Measurements from ENCODE around the gene FHIT. TPM values are rescaled to one million over a fixed set of nuclear protein-coding genes. Genes with fewer than 3 reads are reported as not detected.

FHIT gene
- total RNA-seq, 1 donor = 16.9 TPM

DNA sequence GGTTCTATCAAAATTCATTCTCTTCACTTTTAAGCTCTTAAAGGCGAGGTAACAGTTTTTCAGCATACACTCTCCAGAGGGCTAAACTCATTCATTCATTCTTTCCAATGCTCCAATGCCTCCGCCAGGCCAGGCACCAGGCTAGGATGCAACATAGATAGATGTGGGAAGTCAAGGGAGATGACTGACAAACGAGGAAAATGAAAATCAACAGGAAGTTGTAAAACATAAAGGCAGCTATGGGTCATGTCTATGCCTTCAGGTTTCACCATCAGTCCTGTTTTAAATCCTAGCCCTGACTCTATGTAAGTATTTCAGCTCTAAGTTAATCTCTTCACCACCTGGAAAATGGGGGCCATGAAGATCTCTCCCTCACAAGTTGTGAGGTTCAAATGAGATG is 797.9 kb downstream of the FHIT start:
- Histone ChIP-seq H3K4me1 (ENCODE audit: insufficient read depth, low read length) (no peaks in the 10 kb centered on the region), H3K9me3 (ENCODE audit: low read depth, low read length) (no peaks in the 10 kb centered on the region), H3K27me3 (ENCODE audit: insufficient read depth, low read length) (no peaks in the 10 kb centered on the region), H3K4me3 (ENCODE audit: low read length) (no peak overlapping the region)

DNA sequence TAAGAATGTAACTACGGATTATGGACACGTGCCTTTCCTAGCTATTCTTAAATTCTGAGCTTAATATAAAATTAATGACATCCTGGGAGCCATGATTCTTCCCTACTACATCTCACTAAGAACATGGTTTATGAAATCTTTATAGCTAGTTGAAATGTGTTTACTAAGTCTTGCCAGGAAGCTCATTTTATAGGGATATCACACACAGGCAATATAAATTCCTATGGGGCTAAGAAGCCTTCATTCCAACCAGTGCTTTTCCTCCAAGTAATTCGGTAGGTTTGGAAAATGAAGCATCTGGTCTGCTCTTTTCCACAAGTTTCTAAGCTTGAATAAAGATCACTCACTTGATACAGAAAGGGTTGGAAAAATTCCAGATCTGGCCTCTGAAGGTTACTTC is 802.6 kb downstream of the FHIT start:
- Histone ChIP-seq H3K4me1 (ENCODE audit: insufficient read depth, low read length) (no peaks in the 10 kb centered on the region), H3K9me3 (ENCODE audit: low read depth, low read length) (no peaks in the 10 kb centered on the region), H3K4me3 (ENCODE audit: low read length) (no peak overlapping the region), H3K27me3 (ENCODE audit: insufficient read depth, low read length) (no peaks in the 10 kb centered on the region)

DNA sequence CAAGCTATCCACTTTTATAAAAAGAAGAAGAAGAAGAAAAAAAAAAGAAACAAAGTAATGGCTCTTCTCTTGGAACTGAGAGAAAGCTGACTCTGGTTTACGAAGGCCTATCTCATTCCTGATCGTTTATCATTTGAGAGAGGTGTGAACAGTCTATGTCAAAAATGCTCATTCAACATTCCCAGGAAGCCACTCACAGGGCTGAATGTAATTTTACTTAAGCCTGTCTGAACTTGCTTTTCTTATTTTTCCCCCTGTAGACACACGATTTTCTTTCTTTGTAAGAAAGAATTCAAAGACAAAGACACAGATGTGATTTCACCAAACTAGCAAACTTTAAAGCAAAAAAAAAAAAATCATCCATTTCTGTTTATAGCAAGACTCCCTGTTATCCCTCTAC is 805.8 kb downstream of the FHIT start:
- Histone ChIP-seq H3K4me3 (ENCODE audit: low read length) (no peak overlapping the region), H3K4me1 (ENCODE audit: insufficient read depth, low read length) (no peaks in the 10 kb centered on the region), H3K9me3 (ENCODE audit: low read depth, low read length) (no peaks in the 10 kb centered on the region), H3K27me3 (ENCODE audit: insufficient read depth, low read length) (no peaks in the 10 kb centered on the region)

DNA sequence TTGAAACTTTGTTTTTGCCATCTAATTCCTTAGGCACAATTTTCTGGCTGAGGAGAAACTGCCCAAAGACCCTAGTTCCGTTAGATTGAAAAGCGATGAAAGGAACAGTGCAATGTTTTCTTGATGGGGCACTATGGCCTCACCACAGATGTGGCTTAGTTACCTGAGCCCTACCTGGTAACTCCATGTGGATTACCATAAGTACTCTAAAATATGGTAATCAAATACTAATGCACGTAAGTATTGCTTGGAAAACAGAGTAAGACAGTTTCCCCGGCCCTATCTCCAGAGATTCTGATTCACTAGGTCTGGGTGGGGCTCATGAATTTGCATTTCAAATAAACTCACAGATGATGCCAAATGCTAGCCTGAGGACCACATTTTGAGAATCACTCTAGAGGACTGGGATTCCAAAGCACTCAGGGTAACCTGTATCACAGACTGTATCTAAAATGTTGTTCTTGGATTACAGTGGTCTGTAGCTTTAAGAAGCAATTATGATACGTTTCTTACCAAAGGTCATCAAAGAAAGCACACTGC is 806.3 kb downstream of the FHIT start:
- Histone ChIP-seq H3K27me3 (ENCODE audit: insufficient read depth, low read length) (no peaks in the 10 kb centered on the region), H3K4me1 (ENCODE audit: insufficient read depth, low read length) (no peaks in the 10 kb centered on the region), H3K9me3 (ENCODE audit: low read depth, low read length) (no peaks in the 10 kb centered on the region), H3K4me3 (ENCODE audit: low read length) (no peak overlapping the region)

DNA sequence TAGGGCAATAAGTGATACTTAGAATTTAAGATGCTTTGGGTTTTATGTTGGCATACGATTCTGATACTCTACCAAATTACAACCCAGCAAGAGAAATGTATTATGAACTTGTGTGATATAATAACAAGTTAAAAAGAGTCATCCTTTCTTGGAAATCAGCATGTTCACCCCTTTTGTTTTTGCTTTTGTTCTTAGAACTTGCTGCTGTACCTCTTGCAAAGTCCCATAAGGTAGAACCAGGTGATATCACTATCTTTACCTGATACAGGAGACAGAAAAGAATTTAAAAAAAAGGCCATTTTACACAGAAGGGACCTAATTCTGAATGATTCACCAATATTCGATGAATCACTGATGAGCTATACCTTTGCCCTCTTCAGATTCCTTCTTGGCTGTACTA is 810.4 kb downstream of the FHIT start:
- no peaks in the 10 kb centered on the region for H3K9me3 ChIP-seq (ENCODE audit: low read depth, low read length)
- no peak overlapping the region for H3K4me3 ChIP-seq (ENCODE audit: low read length)
- no peaks in the 10 kb centered on the region for H3K4me1 ChIP-seq (ENCODE audit: insufficient read depth, low read length)

DNA sequence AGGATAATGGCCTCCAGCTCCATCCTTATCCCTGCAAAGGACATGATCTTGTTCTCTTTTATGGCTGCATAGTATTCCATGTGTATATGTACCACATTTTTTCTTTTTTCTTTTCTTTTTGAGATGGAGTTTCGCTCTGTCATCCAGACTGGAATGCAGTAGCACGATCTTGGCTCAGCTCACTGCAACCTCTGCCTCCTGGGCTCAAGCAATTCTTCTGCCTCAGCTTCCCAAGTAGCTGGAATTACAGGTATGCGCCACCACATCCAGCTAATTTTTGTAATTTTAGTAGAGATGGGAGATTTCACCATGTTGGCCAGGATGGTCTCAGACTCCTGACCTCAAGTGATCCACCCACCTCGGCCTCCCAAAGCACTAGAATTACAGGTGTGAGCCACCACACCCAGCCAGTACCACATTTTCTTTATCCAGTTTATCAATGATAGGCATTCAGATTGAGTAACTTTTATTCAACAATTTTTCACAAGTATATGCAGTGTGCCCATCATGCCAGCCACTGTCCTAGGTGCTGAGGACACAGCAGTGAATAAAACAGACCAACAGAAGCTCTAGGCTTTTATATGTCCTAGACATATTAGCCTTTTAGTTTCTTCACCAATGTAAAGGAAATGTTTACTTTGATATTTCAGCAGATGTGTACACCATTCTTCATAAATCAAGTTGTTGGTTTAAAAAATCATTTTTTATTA is 815.2 kb downstream of the FHIT start:
- no peaks in the 10 kb centered on the region for H3K9me3 ChIP-seq (ENCODE audit: low read depth, low read length)
- no peak overlapping the region for H3K4me3 ChIP-seq (ENCODE audit: low read length)
- H3K4me1 ChIP-seq (ENCODE audit: insufficient read depth, low read length) = no peaks in the 10 kb centered on the region
- H3K27me3 ChIP-seq (ENCODE audit: insufficient read depth, low read length) = no peaks in the 10 kb centered on the region

More for the DNA sequence above, 810.4 kb downstream of the FHIT start:
- H3K27me3 ChIP-seq (ENCODE audit: insufficient read depth, low read length) = no peaks in the 10 kb centered on the region

DNA sequence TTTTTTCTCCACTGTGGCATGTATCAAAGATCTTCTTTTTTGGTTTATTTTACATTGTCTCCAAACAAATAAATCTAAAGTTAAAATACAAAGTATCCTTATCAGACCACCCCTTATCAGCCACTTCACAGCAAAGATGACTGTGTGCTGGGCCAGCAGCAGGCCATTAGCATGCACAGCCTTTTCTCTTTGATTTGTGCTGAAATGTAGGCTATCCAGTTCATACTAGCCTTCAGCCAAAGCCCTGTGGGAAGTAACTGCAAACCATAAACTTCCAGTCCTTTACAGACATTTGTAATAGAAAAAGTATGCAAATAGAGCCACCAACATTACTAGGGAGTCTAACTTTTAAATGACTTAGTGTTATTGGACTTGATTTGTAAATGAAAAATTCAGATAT is 816.3 kb downstream of the FHIT start:
- Histone ChIP-seq H3K4me3 (ENCODE audit: low read length) (no peak overlapping the region), H3K27me3 (ENCODE audit: insufficient read depth, low read length) (no peaks in the 10 kb centered on the region), H3K4me1 (ENCODE audit: insufficient read depth, low read length) (no peaks in the 10 kb centered on the region), H3K9me3 (ENCODE audit: low read depth, low read length) (no peaks in the 10 kb centered on the region)

DNA sequence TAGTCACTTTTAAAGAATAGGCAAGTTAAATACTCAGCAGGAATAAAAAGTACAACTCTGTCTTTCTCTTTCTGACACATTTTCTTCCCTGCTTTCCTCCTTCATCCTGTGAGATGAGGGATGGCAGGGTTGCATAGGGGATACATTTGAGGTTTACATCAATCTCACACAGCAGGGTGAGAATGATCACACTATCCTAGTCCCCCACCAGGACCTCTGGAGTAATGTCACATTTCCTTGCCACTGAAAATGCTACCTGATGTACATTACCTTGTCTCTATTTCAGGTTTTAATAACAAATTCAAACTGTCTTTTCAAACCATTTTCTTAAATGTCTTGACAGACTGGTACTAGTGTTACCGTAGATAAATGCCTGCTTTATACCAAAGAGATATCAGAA is 816.9 kb downstream of the FHIT start:
- no peaks in the 10 kb centered on the region for H3K27me3 ChIP-seq (ENCODE audit: insufficient read depth, low read length)
- no peaks in the 10 kb centered on the region for H3K9me3 ChIP-seq (ENCODE audit: low read depth, low read length)
- no peaks in the 10 kb centered on the region for H3K4me1 ChIP-seq (ENCODE audit: insufficient read depth, low read length)
- H3K4me3 ChIP-seq (ENCODE audit: low read length) = no peak overlapping the region

DNA sequence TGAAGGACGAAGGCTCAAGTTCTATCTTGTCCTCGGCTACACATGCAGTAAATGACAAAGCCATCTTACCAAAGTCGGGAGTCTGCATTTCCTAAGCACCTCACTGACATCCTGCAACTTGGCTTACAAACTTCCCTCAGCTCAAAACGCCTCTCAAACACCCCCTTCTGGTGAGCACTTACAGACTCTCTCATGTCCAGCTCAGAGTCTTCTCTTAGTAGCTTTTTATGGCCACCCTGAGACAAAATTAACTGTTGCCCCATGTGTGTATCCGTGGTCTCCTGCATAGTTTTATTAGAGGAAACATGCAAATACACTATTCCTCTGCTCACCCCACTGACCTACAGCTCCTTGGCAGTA is 819.7 kb downstream of the FHIT start:
- Histone ChIP-seq H3K4me1 (ENCODE audit: insufficient read depth, low read length) (no peaks in the 10 kb centered on the region), H3K9me3 (ENCODE audit: low read depth, low read length) (no peaks in the 10 kb centered on the region), H3K27me3 (ENCODE audit: insufficient read depth, low read length) (no peaks in the 10 kb centered on the region), H3K4me3 (ENCODE audit: low read length) (no peak overlapping the region)

DNA sequence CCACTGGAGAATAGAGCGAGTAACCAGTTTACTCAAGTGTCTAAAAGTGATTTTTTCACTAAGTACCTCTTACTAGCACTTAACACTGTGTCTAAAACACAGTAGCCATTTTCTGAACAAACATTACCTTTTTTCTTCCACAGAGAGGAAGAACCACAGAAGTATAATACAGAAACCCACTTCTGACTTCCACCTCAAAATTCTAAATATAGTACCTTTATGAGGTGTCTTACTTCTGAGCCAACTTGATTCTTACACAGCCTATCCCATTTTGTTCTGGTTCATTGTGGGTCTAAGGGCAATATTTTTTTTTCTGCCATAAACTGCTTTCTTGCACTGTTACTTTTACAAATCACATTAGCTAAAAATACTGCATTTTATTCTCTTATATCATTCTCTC is 821.0 kb downstream of the FHIT start:
- H3K27me3 ChIP-seq (ENCODE audit: insufficient read depth, low read length) = no peaks in the 10 kb centered on the region

DNA sequence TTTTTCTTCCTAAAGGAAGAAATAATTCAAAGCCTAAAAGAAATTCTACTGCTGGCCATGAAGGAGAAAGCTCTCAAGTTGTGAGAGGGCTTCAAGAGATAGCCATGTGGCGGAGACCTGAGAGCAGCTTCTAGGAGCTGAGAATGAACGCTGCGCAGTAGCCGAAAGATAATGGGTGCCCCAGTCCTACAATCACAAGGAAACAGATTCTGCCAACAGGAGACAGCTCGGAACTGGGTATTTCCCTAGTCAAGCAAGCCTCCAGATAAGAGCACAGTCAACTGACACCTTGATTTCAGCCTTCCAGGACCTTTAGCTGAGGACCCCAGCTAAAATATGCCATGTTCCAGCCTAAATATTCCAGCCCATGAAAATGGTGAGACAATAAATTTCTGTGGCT is 824.1 kb downstream of the FHIT start:
- Histone ChIP-seq H3K9me3 (ENCODE audit: low read depth, low read length) (no peaks in the 10 kb centered on the region), H3K27me3 (ENCODE audit: insufficient read depth, low read length) (no peaks in the 10 kb centered on the region), H3K4me1 (ENCODE audit: insufficient read depth, low read length) (no peaks in the 10 kb centered on the region), H3K4me3 (ENCODE audit: low read length) (no peak overlapping the region)

More for the DNA sequence above, 821.0 kb downstream of the FHIT start:
- H3K4me3 ChIP-seq (ENCODE audit: low read length) = no peak overlapping the region
- no peaks in the 10 kb centered on the region for H3K9me3 ChIP-seq (ENCODE audit: low read depth, low read length)
- no peaks in the 10 kb centered on the region for H3K4me1 ChIP-seq (ENCODE audit: insufficient read depth, low read length)

DNA sequence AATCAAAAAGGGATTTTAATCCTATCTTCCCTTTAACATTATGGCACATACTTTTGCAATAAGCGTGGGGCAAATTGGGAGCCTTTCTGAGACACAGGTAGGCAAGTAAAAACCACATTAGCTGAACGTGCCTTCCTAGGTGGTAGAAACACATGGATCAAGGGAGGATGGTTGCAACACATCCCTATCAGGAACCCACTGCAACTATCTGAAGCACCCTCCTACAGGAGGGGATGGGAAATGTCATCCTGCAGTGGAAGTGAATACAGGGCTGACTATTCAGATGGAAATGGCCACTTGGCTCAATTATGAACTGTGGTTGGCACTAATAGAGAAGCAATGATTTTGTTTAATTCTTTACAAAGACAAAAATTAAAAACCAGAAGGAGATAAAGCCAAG is 826.3 kb downstream of the FHIT start:
- Histone ChIP-seq H3K4me3 (ENCODE audit: low read length) (no peak overlapping the region), H3K4me1 (ENCODE audit: insufficient read depth, low read length) (no peaks in the 10 kb centered on the region), H3K27me3 (ENCODE audit: insufficient read depth, low read length) (no peaks in the 10 kb centered on the region), H3K9me3 (ENCODE audit: low read depth, low read length) (no peaks in the 10 kb centered on the region)

DNA sequence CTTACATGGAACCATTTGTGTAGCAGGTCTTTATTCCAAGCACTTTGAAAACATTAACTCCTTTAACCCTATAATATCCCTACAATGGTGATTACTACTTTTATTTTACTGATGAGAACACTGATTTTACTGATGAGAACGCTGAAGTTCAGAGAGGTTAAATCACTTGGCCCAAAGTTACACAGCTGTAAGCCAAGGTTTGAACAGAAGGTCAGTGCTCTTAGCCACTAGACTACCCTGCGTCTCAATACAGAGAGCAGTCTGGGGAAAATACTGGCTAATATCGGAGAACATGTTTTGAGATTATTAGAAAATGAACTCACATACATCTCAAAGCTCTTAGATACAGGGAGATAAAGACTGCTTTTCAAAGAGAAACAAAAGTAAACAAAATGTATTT is 827.2 kb downstream of the FHIT start:
- H3K4me1 ChIP-seq (ENCODE audit: insufficient read depth, low read length) = no peaks in the 10 kb centered on the region
- H3K4me3 ChIP-seq (ENCODE audit: low read length) = no peak overlapping the region
- no peaks in the 10 kb centered on the region for H3K9me3 ChIP-seq (ENCODE audit: low read depth, low read length)
- no peaks in the 10 kb centered on the region for H3K27me3 ChIP-seq (ENCODE audit: insufficient read depth, low read length)

DNA sequence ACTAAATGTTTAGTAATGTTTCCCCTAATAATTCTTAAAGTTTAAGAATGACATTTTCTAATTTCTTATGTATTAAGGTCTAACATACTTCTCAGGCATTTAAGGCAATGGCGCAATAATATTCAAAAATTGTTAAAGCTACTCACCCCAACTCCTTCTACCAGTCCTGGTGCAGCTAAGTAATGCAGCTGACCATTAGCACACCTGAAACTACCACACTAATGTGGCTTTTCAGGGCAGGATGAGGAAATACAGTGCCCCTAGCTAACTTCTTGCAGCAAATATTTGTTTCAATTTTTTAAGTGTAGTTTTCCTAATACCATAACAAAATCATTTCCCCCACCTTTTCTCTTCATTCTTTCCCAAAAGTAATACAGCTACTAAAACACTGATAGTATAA is 827.7 kb downstream of the FHIT start:
- H3K27me3 ChIP-seq (ENCODE audit: insufficient read depth, low read length) = no peaks in the 10 kb centered on the region
- no peaks in the 10 kb centered on the region for H3K9me3 ChIP-seq (ENCODE audit: low read depth, low read length)
- H3K4me1 ChIP-seq (ENCODE audit: insufficient read depth, low read length) = no peaks in the 10 kb centered on the region
- no peak overlapping the region for H3K4me3 ChIP-seq (ENCODE audit: low read length)

DNA sequence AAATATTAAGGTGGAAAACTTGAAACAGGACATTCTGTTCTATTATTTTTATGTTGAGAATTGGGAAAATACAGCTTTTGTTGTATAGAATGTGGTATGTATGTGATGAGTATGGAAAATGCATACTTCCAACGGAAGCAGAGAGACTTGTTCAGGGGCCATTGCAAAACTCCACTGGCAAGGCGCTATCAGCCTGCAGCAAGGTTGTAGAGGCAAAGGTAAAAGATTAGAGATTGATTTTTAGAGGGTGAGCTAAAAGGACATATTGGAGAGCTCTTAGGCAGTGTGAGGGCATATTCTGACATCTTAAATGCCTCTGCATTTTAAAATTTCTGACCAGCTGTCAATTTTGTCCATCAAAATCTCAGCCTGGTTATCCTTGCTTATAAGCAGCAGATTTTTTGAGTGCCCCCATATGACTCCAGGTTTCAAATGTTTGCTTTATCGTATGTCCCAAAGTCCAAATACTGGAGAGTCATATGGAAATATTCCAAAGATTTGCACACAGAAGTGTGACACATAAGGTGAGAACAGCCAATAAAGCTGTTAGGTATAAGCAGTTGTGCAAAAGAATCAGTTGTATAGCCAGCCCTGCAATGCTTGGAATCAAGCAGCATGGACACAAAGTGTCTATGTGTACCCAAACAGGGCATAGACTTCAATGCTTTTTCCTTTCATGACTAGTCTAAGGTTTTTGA is 829.4 kb downstream of the FHIT start:
- H3K9me3 ChIP-seq (ENCODE audit: low read depth, low read length) = no peaks in the 10 kb centered on the region
- H3K27me3 ChIP-seq (ENCODE audit: insufficient read depth, low read length) = no peaks in the 10 kb centered on the region
- H3K4me1 ChIP-seq (ENCODE audit: insufficient read depth, low read length) = no peaks in the 10 kb centered on the region
- H3K4me3 ChIP-seq (ENCODE audit: low read length) = no peak overlapping the region

DNA sequence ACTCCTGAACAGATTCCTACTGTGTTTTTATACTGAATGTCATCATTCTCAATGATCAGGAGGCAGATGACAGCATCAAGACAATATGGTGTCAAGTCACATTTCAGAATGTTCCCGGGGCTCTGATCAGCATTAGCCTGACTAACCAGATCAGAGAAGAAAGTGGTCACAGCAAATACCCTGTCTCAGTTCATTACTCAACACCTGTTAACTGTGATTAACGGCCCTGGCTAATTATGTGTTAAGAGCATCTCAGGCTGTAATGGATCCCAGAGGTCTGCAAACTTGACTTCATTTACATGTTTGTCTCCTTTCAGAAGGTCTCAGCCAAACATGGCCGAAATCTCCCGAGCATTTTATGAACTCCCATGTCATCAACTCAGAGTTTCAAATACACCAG is 833.7 kb downstream of the FHIT start:
- Histone ChIP-seq H3K9me3 (ENCODE audit: low read depth, low read length) (no peaks in the 10 kb centered on the region), H3K4me1 (ENCODE audit: insufficient read depth, low read length) (no peaks in the 10 kb centered on the region), H3K27me3 (ENCODE audit: insufficient read depth, low read length) (no peaks in the 10 kb centered on the region), H3K4me3 (ENCODE audit: low read length) (no peak overlapping the region)

Data from mononuclear cell (primary cell).